Measurements from ENCODE around the gene MYH9.

MYH9 gene

DNA sequence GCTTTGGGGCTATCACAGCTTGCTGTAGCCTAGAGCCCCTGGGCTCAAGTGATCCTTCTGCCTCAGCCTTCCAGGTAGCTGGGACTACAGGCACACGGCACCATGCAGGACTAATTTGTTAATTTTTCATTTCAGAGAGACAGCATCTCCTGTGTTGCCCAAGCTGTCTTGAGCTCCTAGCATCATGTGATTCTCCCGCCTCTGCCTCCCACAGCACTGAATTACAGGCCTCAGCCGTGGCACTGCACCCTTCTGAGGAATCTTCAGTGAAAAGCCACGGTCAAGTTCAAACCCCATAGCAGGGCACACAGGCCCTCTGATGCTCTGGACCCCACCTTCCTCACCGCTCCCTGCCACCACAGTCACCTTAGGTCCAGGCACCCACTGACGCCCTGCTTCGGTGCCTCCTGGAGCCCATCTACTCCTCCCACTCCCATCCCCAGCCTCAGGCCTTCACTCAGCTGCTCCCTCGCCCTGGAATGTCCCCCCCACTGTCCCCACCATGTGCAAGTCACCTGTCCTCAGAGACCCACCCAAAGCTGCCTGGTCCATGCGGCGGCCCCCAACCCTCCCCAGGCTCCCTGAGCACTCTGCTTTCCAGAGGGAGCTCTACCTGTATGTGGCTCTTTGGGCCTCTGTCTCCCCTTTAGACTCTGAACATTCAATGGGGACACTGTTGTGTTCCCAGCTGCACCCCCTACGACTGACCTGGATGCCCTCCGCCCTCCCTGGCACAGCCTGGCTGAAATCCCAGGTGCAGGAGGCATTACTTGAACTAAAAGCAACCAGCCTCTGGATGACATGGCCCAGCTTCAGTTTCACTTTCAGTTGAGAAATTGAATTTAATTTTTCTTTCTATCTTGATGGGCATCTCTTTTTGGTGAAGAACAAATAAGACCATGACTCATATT lies 150.1 kb downstream of the MYH9 start:
- Mint-ChIP-seq H3K4me1 (peaks cover 52% of the 10 kb centered on the region), H3K27ac (peak overlapping the region; percentile 97)
- DNase-seq (ENCODE audit: low spot score in 2 of 2) = no peak

DNA sequence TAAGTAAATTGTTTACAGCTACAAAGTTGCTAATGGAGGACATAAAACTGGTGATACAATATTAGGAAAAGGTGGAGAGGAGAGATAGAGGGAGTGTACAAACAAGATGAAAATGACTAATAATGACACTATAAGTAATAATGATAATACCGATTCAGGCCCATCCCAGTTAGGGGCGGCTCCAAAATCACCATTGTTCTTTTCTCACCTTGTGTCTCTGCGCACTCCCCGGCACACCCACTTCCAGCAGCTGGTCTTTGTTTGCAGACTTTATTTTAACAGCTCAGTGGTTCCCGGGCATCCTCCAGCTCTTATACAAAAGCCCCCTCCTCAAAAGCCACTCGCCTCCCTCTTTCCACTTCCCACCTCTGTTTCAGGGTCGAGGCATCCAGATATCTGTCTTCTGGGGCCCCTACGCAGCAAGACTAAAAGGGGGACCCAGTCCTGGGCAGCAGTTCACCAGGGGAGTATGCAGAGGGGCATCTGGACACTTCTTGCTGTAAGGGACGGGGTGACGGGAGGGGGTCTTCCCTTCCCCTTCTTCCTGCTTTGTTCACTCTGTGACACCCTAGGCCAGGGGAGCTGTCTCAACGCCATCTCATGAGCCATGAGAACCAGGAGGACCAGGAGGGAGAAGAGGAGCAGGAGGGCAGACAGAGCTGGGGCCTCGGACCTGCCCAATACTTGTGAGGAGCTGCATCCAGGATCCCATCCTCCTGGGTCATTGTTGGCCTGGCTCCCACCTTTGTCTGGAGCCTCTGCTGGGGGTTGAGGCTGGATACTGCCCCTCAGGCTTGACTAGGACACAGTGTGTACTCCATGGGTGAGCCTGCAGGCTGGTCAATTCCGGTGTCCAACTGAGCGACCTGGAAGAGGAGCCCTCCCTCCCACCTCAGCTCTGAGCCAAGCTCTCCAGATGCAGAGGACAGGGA lies 151.1 kb downstream of the MYH9 start:
- DNase-seq (ENCODE audit: low spot score in 2 of 2) = no peak
- Mint-ChIP-seq H3K4me1 (peaks cover 55% of the 10 kb centered on the region), H3K27me3 (no peaks in the 10 kb centered on the region), H3K27ac (no peak overlapping the region), H3K4me3 (peak overlapping the region; percentile 33), H3K9me3 (peaks cover 4% of the 10 kb centered on the region), H3K36me3 (peaks cover 24% of the 10 kb centered on the region)
- ATAC-seq (ENCODE audit: low read depth) = no peak

More for the DNA sequence above, 150.1 kb downstream of the MYH9 start:
- Mint-ChIP-seq H3K27me3 (no peaks in the 10 kb centered on the region), H3K4me3 (peak overlapping the region; percentile 99), H3K9me3 (peaks cover 4% of the 10 kb centered on the region), H3K36me3 (peaks cover 19% of the 10 kb centered on the region)
- no peak for ATAC-seq (ENCODE audit: low read depth)

- ATAC-seq (ENCODE audit: low read depth) = no peak
- Mint-ChIP-seq H3K27me3 (no peaks in the 10 kb centered on the region), H3K36me3 (peaks cover 29% of the 10 kb centered on the region), H3K9me3 (peaks cover 4% of the 10 kb centered on the region), H3K27ac (no peak overlapping the region), H3K4me3 (no peak overlapping the region), H3K4me1 (peaks cover 55% of the 10 kb centered on the region)
- no peak for DNase-seq (ENCODE audit: low spot score in 2 of 2)
Observed at GRCh38 chr22:36235585-36235984, 152.2 kb downstream of the MYH9 start.

- Mint-ChIP-seq H3K9me3 (peaks cover 4% of the 10 kb centered on the region), H3K27me3 (no peaks in the 10 kb centered on the region), H3K4me3 (no peak overlapping the region), H3K27ac (peak overlapping the region; percentile 64), H3K36me3 (peaks cover 32% of the 10 kb centered on the region), H3K4me1 (peaks cover 54% of the 10 kb centered on the region)
- DNase-seq (ENCODE audit: low spot score in 2 of 2) (no peak), ATAC-seq (ENCODE audit: low read depth) (no peak)
Observed at GRCh38 chr22:36234919-36235318, 152.8 kb downstream of the MYH9 start.

DNA sequence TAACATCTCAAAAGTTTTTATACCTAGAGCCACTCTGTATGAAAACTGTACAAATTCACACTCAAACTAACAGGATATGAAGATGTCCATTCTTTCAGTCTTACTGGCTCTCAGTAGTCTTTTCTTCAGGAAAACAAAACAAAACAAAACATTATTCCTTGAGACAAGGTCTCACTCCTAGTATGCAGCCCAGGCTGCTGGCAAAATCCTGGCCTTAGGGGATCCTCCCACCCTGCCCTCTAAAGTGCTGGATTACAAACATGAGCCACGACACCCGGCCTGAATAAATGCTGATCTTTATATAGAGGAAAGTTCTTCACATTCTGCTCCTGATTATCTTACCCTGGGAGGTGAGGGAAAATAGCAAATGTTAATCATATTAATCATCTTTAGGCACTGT lies 153.6 kb downstream of the MYH9 start:
- DNase-seq (ENCODE audit: low spot score in 2 of 2) (no peak), ATAC-seq (ENCODE audit: low read depth) (no peak)
- peak overlapping the region; percentile 64 for H3K27ac Mint-ChIP-seq
- peaks cover 4% of the 10 kb centered on the region for H3K9me3 Mint-ChIP-seq
- no peak overlapping the region for H3K4me3 Mint-ChIP-seq
- H3K36me3 Mint-ChIP-seq = peaks cover 32% of the 10 kb centered on the region
- peaks cover 47% of the 10 kb centered on the region for H3K4me1 Mint-ChIP-seq
- no peaks in the 10 kb centered on the region for H3K27me3 Mint-ChIP-seq

DNA sequence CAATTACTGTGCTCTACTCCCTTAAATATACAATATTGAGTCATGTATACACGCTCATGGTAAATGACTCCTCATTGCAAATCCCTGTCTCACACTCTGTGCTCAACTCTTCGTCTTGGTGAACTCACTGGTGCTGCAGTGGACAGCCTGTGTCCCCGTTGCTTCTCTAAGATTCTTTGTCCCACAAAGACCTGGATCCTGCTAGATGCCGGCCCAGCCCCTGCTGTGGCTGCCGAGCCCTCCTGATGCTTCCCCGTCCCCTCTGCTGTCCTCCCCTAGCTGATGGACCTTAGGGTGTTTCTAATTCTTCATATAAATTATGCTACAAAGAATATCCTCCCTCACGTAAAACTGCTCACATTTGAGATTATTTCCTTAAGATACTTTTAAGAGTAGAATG lies 154.0 kb downstream of the MYH9 start:
- H3K36me3 Mint-ChIP-seq = peaks cover 32% of the 10 kb centered on the region
- H3K4me3 Mint-ChIP-seq = no peak overlapping the region
- H3K27ac Mint-ChIP-seq = peak overlapping the region; percentile 70
- H3K9me3 Mint-ChIP-seq = peaks cover 4% of the 10 kb centered on the region
- DNase-seq (ENCODE audit: low spot score in 2 of 2) = no peak
- H3K27me3 Mint-ChIP-seq = no peaks in the 10 kb centered on the region
- peaks cover 44% of the 10 kb centered on the region for H3K4me1 Mint-ChIP-seq
- no peak for ATAC-seq (ENCODE audit: low read depth)

DNA sequence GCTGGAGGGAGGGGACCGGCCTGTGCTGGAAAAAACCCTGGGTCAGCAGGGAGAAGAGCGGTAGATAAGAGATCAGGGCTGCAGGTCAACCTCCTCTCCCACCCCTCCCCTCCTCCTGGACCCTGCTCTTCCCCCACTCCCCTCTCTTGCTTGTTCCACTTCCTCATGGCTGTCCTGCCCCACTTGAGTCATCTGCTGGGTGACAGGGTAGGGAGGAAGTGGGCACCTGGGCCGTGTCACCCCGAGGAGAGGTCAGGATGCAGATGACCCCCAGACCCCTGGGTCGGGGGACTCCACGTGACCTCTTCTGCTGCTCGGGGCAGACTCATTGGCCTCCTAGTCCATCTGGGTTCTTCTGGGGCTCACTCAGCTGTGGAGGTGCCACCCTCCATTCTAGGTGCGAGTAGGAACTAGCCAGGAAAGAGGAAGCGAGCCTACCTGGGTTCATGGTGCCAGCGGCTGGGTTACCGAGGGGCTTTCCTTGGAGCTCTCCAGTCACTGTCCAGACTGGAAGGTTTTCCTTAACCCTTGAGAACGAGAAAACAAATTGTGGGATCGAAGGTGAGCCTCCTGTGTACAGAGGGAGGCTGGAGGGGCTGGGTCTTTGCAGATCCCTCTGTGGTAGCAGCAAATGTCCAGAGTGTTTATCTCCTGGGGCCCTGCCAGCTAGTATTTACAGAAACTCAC lies 154.9 kb downstream of the MYH9 start:
- Mint-ChIP-seq H3K9me3 (peaks cover 4% of the 10 kb centered on the region), H3K27ac (peak overlapping the region; percentile 70), H3K27me3 (no peaks in the 10 kb centered on the region), H3K4me1 (peaks cover 39% of the 10 kb centered on the region), H3K36me3 (peaks cover 33% of the 10 kb centered on the region), H3K4me3 (no peak overlapping the region)
- ATAC-seq (ENCODE audit: low read depth) = peak; percentile 91
- DNase-seq (ENCODE audit: low spot score in 2 of 2) = peak in 1 of 2 donors; percentile 27
